GM19240 (cell line): Measurements from ENCODE around the gene RASGRP3.

ENCODE experiments used
- DNase-seq: peaks from one replicate; pipeline ENCODE4 v3.0.0; 2011; ENCODE audit warnings: low spot score; ENCODE audit not compliant: insufficient read length

RASGRP3 gene

DNA sequence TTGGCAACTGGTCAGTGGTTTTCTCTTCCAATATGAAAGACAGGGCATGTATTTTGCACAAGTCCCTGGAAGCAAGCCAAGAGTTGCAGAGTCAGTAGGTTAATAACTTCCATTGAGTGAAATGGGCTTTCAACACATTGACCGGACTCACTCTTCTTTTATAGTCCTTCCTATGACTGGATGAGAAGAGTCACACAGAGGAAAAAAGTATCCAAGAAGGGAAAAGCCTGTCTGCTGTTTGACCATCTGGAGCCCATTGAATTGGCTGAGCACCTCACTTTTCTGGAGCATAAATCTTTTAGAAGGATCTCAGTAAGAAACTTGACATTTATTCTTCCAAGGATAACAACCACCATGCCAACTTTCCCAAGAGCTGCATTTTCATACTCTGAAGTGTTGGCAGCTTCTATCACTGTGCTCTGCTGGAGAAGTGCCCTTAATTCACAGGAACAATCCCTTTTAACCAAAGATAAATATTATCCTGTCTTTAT is 45.4 kb downstream of the RASGRP3 start:
- DNase-seq = no peak

DNA sequence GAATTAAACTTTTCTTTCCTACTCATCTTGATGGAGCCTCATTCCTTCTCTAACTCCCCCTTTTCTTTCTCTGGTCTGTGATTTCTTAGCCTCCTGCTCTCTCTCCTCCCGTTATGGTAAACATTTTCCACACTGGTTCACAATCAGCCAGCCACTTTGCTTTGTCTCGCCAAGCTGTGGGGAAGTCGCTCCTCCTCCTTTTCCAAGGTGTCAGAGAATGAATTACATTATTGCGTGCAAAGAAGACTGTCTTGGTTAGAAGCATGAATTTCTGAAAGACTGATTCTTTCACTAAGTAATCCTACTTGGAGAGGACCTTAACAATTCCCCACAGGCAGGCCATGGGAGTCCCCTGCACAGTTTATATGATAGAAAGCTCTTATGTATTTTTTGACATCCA is 46.1 kb downstream of the RASGRP3 start:
- DNase-seq = no peak

DNA sequence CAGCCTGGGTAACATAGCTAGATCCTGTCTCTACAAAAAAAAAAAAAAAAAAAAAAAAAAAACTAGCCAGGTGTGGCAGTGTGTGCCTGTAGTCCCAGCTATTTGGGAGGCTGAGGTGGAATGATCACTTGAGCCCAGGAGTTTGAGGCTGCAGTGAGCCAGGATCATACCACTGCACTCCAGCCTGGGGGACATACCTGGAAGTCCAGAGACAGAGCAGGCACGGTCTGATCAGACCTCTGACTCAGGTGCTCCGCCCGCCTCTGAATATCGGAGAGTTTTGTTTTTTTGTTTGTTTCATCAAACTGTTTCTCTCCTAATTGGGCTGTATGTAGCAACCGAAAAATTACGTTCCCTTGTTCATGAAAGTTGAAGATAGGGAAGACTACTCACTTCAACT is 49.2 kb downstream of the RASGRP3 start:
- DNase-seq = no peak

DNA sequence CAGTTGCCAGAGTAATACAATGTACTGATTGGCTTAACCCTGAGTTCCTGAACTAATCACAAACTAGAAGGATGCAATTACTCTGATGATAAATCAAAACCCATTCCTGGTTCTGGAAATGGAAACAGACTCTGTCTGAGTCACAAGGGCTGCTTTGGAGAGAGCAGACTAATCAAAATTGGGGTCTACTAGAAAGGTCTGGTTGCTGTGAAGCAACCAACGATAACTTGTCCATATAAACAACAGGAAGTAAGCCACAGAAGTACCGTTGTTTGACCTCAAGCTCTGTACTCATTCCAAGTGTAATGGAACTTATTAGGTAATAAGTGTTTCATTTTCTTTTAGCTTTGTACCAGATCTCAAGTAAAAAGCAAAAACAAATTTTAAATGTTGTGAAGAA is 49.7 kb downstream of the RASGRP3 start:
- no peak for DNase-seq

DNA sequence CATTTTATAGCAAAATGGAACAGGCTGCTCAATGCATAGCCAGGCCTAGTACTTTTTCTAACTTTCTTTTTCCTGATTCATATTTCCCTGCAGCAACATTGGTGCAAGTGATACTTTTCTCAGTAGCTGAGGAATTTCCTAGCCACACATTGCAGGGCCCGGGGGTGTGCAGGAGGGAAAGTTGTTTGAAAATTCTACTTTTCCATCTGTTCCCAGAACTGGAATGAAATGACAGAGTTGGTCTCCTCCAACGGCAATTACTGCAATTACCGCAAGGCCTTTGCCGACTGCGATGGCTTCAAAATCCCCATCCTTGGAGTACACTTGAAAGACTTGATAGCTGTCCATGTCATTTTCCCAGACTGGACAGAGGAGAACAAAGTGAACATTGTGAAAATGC is 50.5 kb downstream of the RASGRP3 start:
- no peak for DNase-seq

DNA sequence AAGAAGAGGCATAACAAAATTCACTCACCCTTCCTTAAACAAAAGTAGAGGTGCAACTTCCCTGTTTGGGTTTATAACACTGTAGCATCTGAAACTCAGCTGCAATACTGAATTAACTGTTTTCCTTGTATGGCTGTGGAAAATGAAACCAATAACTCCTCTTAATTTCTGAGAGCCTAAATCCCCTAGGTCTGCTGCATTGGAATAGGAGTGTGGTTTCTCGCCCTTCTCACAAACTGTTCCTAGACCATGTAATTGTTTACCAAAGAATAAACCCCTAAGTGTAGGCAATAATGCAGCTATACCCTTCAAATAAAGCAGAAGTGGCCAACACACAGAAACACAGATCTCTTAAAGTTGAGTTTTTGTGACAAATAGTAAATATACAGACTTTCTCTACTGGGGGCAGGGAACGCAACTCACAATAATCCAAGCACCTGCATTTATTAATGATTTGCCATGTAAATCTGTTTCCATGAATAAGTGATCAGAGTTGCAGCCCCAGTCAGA is 52.0 kb downstream of the RASGRP3 start:
- DNase-seq = no peak

DNA sequence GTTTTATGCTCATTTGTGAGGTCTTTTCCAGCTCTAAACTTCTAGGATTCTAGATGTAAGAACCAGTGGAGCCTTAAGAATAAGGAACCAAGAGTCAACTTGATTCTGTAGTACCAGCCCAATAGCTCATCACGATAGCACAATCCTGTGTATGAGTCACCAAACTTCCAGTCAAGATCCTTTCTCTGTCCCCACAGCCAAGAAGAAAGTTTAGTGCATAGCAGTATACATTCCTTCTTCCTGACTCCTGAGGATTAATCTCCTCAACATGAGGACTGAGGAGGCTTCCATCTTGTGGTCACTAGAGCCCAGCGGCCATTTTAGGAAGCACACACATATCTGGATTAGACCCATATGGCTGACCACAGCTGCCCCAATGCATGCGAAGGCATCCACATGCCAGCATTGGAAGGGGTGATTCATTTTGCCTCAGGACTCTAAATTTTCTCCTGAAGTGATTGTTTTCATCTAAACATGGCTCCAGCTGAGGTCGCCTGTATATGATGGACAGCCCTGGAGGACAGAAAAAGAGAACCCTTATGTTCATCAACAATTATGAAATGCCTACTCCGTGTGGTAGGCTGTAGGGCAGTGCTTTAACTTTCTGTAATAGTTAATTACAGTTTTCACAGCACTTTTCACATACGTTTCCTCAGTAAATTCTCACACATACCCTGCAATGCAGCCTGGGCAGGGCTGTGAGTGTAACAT is 53.5 kb downstream of the RASGRP3 start:
- no peak for DNase-seq

DNA sequence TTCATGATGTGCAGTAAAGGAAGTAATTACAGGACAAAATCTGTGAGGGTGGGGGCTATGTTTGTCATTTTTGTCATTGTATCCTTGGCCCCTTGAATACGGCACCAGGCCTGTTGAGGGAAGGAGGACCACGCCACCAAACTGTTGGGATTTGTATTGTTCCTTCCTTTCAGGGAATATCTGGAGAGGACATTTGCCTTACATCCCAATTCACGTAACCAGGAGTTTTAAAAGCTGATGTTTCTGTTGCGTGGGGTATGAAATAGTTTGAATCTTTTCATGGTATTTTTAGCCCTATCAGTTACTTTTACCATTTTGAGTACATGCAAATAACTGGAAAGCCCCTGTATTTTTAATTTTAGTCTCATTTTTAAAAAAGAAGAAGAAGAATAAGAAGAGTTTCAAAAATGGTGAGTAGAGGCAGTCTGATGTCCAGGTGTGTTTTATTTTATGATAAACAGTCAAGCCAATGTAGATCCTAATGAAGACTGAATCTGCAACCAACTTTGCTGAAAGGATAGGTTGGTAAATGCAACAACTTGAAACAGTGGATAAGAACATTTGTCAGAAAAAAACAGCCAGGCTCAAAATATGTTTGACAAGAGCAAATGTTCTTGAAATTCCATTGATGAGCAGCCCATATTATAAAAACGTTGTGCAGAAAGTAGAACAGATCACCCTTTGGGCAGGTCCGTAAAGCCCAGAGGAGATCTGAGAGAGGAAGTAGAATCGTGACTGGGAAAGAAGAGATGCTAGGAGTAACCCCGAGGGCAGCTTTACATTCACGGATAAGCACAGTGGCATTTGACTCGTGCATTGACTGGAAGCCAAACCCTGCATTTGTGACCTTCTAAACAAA is 54.5 kb downstream of the RASGRP3 start:
- no peak for DNase-seq

DNA sequence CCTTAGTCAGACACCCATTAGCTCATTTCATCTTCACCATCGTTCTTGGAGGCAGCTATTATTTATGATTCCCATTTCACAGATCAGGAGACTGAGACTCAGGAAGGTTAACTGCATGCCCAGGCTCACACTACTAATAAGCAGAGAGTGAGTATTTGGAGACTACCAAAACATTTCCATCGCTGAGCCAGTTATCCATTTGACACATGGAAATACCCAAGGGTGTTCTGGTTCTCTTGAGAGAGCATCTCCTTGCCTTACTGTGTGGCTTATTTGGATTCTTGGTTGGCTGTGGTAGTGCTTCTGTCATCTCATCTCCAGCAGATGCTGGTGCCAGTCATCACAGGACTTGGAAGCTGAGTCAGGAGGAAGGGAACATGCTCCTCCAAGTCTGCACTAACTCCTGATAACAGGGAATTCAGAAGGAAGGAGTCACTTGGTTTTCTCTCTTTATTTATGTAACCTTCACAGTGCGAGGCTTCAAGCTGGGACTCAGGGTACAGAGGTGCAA is 55.2 kb downstream of the RASGRP3 start:
- DNase-seq = no peak

DNA sequence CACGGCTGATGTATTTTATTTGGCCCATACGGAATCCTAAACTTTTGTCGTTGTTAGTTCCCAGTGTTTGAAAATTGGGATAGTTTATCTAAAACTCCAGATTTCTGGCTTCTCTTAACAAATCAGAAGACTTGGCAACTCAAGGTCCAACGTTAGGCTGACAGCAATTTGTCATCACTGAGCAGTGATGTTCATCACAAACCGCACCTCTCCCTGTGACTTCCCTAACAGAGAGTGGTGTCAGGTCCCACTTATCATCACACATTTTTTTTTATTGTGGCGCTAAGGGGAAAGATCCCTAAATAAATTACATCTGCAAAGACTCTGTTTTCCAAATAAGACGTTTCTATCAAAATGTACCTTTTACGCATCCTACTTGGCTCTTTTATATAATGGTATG is 55.7 kb downstream of the RASGRP3 start:
- DNase-seq = no peak

DNA sequence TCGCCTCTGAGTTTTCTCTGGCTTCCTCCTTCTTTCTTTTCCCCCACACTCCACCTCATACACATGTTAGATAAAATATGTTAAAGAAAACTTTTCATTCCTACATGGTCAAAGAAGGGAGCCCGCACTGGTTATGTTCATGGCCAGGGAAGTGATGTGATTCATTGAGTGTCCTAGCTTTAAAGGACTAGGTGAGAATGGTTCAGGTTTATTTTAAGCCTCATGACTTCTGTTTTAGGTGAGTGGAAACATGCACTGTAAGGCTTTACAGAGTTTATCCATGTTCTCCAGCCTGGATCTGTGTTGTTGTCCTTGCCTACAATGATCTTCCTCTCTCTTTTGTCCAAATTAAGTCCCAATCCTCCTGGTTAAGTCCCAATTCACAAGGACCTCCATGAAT is 56.5 kb downstream of the RASGRP3 start:
- no peak for DNase-seq

DNA sequence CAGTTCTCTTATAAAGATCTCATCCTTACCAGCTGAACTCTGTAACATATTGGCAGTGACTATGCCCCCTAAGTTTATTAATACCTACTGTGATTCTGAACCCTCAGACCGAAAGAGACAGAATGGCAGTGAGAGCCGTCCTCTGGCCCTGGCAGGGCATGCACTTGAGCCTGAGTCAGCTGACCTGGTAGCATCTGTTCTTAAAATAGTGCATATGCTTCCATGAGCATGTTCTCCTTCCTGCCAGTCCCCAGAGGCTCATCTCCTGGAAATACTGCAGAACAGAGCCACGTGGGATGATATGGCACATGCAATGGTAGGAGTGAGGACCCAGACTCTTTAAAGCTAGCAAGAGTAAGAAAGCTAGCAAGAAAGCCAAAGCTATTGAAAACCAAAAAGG is 59.0 kb downstream of the RASGRP3 start:
- DNase-seq = no peak

DNA sequence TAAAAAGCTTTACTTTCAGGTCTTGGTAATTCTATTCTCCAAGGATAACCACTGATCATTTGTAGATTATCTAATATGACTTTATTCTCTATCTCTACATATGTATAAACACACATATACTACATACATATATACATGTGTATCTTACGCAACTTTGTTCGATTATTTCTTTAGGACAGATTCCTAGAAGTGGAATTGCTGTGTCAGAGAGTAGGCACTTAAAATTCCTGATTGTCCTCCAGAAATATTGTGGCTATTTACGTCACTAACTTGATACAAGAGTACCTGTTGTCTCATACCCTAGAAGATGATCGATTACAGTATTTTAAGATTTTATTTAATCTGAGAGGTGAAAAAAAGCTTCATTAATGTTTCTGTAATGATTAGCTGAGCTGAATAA is 64.8 kb downstream of the RASGRP3 start:
- DNase-seq = no peak

DNA sequence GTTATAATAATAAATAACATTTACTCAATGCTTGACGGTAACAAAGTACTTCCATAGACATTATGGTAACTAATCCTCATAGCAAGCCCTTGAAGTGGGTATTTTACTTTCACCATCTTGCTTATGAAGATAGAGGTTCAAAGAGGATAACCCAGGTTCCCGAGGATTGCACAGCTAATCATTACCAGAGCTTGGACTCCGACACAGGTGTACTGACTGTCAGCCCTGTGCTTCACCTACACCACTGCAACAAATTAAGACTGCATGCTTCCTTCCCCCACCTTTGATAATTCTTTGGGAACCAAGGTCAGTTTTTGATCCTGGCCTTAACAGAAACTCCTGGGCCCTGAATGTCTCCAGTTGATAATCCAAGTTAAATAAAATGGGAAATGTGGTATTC is 73.8 kb downstream of the RASGRP3 start:
- no peak for DNase-seq

DNA sequence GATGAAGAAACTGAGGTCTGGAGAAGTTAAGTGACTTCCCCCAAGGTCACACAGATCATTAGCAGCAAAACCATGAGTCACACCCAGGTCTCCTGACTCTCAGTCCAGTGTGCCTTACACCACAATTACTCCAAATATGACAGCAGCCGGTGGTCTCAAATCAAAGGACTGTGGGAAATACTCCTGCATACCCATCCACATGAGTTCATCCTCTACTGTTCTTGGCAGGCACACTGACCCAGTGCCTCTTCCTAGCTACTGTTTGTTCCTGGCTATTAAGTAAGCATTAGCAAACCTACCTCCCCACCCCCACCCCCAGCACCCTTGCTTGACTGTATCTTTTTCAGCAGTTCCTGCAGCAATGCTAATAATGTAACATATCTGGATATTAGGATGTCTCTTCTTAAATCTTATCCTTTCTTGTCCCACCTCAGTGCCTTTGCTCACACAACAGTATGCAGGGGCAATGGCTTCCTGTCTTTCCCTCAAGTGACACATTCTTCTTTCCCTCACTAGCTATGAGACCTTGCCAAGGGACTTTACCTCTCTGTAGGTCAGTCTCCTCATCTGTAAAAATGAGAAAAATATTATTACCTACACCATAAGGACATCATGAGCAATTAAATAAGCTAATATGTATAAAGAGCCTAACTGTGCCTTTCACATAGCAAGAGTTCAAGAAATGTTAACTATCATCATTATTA is 76.5 kb downstream of the RASGRP3 start:
- no peak for DNase-seq

DNA sequence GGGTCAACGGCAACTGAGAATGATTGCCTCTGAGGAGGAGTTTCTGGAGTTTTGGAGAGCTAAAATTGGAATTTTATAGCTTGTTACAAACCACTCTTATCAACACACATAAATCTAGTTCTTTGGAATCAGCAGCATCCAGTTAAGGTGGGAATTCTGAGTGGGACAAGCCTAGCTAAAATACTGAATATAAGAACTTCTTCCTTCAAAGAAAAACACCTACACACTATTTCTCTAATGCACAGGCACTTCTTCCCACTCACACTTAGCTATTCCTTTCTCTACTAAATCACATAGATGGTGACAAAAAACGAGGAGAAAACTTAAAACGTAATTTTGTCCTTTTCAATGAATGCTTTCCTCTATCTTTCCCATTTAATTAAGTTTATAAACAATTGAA is 79.2 kb downstream of the RASGRP3 start:
- DNase-seq = no peak

DNA sequence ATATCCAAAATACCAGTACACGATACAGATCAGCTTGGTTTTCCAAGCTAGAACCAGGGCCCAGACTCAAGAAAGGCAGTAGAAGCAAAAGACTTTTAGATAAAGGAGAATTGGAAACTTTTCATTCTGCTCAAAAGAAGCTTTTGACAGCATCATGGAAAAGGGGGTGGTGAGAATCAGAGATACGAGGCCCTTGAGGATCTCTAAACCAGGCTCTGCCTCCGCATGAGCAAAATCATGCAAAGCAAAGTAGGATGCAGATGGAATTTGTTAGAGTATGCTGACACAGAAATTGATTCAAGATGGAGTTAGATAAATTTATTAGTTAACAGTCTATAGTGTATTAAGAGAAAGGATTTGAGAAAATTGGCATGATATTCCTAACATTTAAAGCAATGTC is 82.9 kb downstream of the RASGRP3 start:
- DNase-seq = no peak

DNA sequence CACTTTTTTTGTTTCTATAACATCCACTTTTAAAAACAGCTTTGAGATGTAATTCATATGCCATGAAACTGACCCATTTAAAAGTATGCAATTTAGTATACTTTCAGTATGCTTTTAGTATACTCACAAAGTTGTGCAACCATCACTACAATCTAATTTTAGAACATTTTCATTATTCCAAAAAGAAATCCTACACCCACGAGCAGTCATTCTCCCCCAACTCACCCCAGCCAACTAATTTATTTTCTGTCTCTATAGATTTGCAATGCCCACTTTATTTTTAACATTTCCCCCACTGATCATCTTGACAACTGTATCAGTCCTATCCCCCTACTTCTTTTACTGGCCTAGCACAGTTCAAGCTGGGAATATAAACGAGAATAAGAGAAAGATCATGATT is 83.6 kb downstream of the RASGRP3 start:
- DNase-seq = no peak

DNA sequence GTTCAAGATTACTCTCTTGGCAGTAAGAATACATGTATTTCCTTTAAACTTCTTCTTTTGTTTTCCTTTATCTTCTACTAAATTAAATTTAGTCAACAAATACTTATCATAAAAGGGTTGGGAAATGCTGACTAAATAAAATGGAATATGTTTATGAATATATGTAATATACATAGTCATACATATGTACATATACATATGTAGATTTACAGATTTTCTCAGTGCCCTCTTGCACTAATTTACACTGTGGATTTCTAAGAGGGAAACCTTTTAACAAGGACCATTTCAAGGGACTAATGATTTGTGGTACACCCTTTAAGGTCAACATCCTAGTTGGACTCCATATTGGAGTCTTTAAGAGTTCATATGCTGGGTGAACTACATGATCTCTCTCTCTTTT is 85.4 kb downstream of the RASGRP3 start:
- no peak for DNase-seq

DNA sequence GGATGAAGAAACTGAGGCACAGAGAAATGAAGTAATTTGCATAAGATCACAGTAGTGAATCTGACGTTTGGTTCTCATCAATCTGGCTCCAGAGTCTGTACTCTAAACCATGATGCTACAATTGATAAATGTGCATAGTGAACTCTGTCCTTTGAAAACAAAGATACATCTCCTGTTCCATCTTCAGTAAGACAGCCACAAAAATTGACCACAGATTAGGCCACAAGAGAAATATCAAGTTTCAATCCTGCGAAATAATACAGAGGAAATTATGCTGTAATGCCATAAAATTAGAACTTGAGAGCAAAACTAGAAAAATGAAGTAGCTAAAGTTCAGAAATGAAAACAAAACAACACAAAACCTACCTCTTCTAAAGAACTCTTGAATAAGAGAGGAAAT is 94.2 kb downstream of the RASGRP3 start:
- DNase-seq = no peak

DNA sequence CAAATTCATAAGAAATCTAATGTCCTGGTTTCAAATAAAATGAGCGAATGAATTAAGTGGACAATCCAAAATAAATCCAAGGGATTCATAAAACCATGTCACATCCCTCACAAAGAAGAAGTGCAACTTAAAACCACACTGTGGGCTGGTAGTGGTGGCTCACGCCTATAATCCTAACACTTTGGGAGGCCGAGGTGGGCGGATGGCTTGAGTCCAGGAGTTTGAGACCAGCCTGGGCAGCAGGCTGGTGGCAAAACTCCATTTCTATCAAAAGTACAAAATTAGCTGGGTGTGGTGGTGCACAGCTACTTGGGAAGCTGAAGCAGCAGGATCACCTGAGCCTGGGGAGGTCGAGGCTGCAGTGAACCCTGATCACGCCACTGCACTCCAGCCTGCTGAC is 97.2 kb downstream of the RASGRP3 start:
- DNase-seq = no peak

DNA sequence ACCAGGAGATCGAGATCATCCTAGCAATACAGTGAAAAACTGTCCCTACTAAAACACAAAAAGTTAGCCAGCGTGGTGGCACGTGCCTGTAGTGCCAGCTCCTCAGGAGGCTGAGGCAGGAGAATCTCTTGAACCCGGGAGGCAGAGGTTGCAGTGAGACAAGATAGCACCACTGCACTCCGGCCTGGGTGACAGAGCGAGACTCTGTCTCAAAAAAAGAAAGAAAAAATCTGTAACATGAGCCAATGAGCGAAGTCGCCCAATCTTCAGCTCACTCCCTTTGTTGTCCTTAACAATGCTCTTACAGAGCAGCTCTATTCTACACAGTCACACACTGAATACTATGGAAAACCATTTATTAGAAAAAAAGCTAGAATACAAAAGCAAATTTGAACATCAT is 100.6 kb downstream of the RASGRP3 start:
- no peak for DNase-seq
